K562 (cell line): ENCODE data around the gene SLC39A5. TPM values are rescaled to one million over a fixed set of nuclear protein-coding genes. Genes with fewer than 3 reads are reported as not detected.
A peak's percentile ranks its signal among the peaks of the same experiment; 100 is the strongest.

Experiments
- ARID3B ChIP-seq: fragments of 250-450 bp; sonication (Bioruptor Pico); IDR thresholded peaks from 2 replicates; pipeline ENCODE4 v1.4.0; 2020; ENCODE audit warnings: borderline replicate concordance
- ATF6 ChIP-seq: sonication (generic); formaldehyde crosslinking; IDR thresholded peaks from 2 replicates; pipeline ENCODE4 v1.4.0; 2020; ENCODE audit warnings: mild to moderate bottlenecking, missing genetic modification reagents
- EWSR1 ChIP-seq: fragments of 450-650 bp; IDR thresholded peaks from 2 replicates; pipeline ENCODE4 v1.6.1; 2018; ENCODE audit warnings: borderline replicate concordance, mild to moderate bottlenecking, low read depth, moderate library complexity; ENCODE audit not compliant: partially characterized antibody
- JUN ChIP-seq, 2 experiments: sonication (generic) in 1 of 2; formaldehyde crosslinking in 1 of 2; IDR thresholded peaks; 2 replicates each; pipeline versions ENCODE4 v1.6.1 to v1.8.0; 2012 to 2022; ENCODE audit warnings: borderline replicate concordance in 2 of 2, mild to moderate bottlenecking in 2 of 2, improper control_type of control experiment in 1 of 2, low read depth in 1 of 2, low read length in 1 of 2, missing genetic modification reagents in 1 of 2
- MEF2D ChIP-seq: conservative IDR thresholded peaks from 2 replicates; pipeline ENCODE4 v1.6.1; 2016; ENCODE audit warnings: low read depth, missing genetic modification characterization, missing compliant biosample characterization
- PRDM10 ChIP-seq: fragments of 450-650 bp; IDR thresholded peaks from 2 replicates; pipeline ENCODE4 v1.6.1; 2018; ENCODE audit not compliant: partially characterized antibody
- SP1 ChIP-seq: sonication (generic); formaldehyde crosslinking; IDR thresholded peaks from 2 replicates; pipeline ENCODE4 v1.8.1; 2022; ENCODE audit warnings: mild to moderate bottlenecking, missing genetic modification reagents
- SP2 ChIP-seq: IDR thresholded peaks from 2 replicates; pipeline ENCODE4 v1.6.1; 2011; ENCODE audit warnings: mild to moderate bottlenecking, low read depth, low read length, moderate library complexity; ENCODE audit not compliant: poor library complexity, severe bottlenecking; ENCODE audit errors: extremely low read depth
- ZNF586 ChIP-seq: fragments of 450-650 bp; formaldehyde crosslinking; conservative IDR thresholded peaks from 2 replicates; pipeline ENCODE4 v1.4.0; 2020; ENCODE audit warnings: mild to moderate bottlenecking, moderate library complexity
- polyA plus RNA-seq, 8 experiments: library from polyadenylated mRNA; depleted of rRNA in 4 of 8; stranded (reverse) in 5 of 8; unstranded in 3 of 8; fragments of >200 nt; fragmentation: Nextera tagmentation in 2 of 8; fragmentation: Illumina TruSeq in 1 of 8; extraction: Ambion mirVana in 2 of 8; extraction: Trizol in 1 of 8; gene quantifications; 2 replicates each; pipeline versions ENCODE4 v1.2.1 to v1.2.3, GENCODE V29; 2011 to 2014; ENCODE audit warnings: inconsistent platforms in 1 of 8, missing spikeins in 1 of 8
- total RNA-seq, 7 experiments: library from RNA; depleted of rRNA in 6 of 7; stranded (reverse); fragments of >200 nt in 6 of 7; fragmentation: Illumina TruSeq in 2 of 7; extraction: Trizol in 2 of 7; gene quantifications; 2 replicates each; pipeline versions ENCODE4 v1.2.1 to v1.2.3, GENCODE V29; 2011 to 2021; ENCODE audit warnings: low replicate concordance in 1 of 7
- TF ChIP-seq, protein P1 (sequence below): fragments of 450-650 bp; IDR thresholded peaks from 2 replicates; pipeline ENCODE4 v1.6.1; 2017; ENCODE audit warnings: antibody characterized with exemption, mild to moderate bottlenecking
- TF ChIP-seq, protein P2 (sequence below): IDR thresholded peaks from 2 replicates; pipeline ENCODE4 v1.6.1; 2014; ENCODE audit warnings: antibody characterized with exemption

The SLC39A5 gene
- total and polyA plus RNA-seq, 9 of the 15 experiments (the other 6 are each of a cell fraction or from before 2014, with no cell fraction given): 0.08 to 0.10 TPM; not detected in 7

DNA sequence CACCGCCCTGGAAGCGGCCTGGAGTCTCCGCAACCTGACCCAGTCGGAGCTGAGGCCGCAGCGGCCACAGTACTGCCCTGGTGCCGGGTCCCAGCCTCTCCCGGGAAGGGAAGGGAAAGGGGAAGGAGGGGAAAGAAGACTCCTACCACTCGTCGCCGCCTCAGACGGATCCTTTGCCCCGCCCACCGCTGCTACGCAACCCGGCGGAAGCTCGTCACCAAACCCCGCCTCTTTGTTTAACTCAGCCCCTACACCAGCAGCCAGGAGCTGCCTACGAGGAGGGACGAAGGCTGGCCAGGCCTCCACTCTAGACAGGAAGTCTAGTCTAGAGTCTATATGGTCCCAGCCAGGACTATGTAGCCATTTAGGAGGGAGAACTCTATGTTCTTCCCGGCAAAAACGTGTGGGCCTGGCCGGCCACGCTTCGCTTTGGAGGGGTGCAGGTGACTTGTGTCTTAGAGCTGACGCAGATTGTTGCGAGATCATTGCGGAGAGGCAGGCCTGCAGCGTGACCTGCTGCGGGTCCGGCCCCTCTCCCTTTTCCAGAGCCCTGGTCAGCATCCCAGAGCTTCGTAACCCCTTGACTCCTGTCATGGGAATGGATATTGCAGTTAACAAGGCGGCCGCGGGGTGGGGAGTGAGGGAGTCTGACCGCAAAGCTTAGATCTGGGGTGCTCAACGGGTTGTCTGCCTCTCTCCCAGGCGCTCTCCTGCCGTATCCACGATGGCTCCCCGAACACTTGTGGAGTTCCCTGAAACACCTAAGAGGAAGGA is 7.9 kb upstream of the SLC39A5 start, which contains the start of gene RNF41 (continued):
- TF ChIP-seq, protein P1, sequence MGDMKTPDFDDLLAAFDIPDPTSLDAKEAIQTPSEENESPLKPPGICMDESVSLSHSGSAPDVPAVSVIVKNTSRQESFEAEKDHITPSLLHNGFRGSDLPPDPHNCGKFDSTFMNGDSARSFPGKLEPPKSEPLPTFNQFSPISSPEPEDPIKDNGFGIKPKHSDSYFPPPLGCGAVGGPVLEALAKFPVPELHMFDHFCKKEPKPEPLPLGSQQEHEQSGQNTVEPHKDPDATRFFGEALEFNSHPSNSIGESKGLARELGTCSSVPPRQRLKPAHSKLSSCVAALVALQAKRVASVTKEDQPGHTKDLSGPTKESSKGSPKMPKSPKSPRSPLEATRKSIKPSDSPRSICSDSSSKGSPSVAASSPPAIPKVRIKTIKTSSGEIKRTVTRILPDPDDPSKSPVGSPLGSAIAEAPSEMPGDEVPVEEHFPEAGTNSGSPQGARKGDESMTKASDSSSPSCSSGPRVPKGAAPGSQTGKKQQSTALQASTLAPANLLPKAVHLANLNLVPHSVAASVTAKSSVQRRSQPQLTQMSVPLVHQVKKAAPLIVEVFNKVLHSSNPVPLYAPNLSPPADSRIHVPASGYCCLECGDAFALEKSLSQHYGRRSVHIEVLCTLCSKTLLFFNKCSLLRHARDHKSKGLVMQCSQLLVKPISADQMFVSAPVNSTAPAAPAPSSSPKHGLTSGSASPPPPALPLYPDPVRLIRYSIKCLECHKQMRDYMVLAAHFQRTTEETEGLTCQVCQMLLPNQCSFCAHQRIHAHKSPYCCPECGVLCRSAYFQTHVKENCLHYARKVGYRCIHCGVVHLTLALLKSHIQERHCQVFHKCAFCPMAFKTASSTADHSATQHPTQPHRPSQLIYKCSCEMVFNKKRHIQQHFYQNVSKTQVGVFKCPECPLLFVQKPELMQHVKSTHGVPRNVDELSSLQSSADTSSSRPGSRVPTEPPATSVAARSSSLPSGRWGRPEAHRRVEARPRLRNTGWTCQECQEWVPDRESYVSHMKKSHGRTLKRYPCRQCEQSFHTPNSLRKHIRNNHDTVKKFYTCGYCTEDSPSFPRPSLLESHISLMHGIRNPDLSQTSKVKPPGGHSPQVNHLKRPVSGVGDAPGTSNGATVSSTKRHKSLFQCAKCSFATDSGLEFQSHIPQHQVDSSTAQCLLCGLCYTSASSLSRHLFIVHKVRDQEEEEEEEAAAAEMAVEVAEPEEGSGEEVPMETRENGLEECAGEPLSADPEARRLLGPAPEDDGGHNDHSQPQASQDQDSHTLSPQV: peak; percentile 70; the same call in 1 of the 2 replicates
- TF ChIP-seq PRDM10 (peak; percentile 84), ZNF586 (CRISPR knock-in tag) (no peak), ATF6 (peak; percentile 29; the same call in 1 of the 2 replicates), ARID3B (CRISPR knock-in tag) (no peak), JUN (IDR thresholded peaks at IDR 0.05; ENCODE audit: borderline replicate concordance, low read depth, low read length) (peak; percentile 8; the same call in 1 of the 2 replicates), JUN (CRISPR knock-in tag; IDR thresholded peaks at IDR 0.05; ENCODE audit: borderline replicate concordance) (0 out of 2 replicates have a peak, but pooled peaks have one; percentile 31), SP1 (CRISPR knock-in tag) (peak; percentile 69), EWSR1 (no peak), MEF2D (tag) (no peak), SP2 (peak; percentile 43)
- TF ChIP-seq, protein P2, sequence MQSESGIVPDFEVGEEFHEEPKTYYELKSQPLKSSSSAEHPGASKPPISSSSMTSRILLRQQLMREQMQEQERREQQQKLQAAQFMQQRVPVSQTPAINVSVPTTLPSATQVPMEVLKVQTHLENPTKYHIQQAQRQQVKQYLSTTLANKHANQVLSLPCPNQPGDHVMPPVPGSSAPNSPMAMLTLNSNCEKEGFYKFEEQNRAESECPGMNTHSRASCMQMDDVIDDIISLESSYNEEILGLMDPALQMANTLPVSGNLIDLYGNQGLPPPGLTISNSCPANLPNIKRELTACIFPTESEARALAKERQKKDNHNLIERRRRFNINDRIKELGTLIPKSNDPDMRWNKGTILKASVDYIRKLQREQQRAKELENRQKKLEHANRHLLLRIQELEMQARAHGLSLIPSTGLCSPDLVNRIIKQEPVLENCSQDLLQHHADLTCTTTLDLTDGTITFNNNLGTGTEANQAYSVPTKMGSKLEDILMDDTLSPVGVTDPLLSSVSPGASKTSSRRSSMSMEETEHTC: peak; percentile 55; the same call in 1 of the 2 replicates
